ENCODE measurements around the gene TECPR1.
A peak's percentile ranks its signal among the peaks of the same experiment; 100 is the strongest.

Gene TECPR1

GRCh38 chr7:98213888-98214810 is 37.9 kb downstream of the TECPR1 start:
- in situ Hi-C loops (cut with MboI; ENCODE audit: low sequenced_read_pairs, unreplicated experiment): no loop called here
- no peak for TF ChIP-seq CTCF (IDR thresholded peaks at IDR 0.05; ENCODE audit: borderline replicate concordance, control extremely low read depth, extremely low read depth, insufficient read depth, missing control alignments)
- no peak for DNase-seq (ENCODE audit: low spot score)

DNA sequence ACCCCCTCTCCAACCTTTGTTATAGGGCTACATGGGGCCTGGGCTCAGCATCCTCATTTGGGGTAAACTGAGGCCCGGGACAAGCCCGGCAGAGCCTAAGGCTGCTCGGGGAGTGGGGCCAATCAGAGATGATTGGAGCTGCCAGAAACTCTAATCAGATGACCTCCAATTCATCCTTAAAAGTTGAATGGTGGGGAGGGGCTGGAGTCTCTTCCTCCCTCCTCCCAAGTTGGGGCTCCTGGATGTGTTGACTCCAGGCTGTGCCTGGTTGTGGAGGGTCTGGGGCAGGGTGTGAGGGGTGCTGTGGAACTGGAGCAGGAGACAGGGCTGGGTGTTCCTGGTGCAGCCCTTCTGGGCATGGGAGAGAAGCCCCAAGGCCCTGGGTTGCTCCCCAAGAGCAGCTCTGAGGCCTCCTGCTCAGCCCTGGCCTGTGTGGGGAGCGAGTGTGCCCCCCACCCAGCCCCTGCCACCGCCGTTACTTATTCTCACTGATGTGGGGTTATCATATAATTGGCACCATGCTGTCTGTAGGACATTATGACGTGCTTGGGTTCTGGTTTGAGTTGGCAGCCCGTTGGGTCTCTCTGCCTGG is 38.6 kb downstream of the TECPR1 start:
- in situ Hi-C loops (cut with MboI; ENCODE audit: low sequenced_read_pairs, unreplicated experiment): no loop called here
- TF ChIP-seq CTCF (IDR thresholded peaks at IDR 0.05; ENCODE audit: borderline replicate concordance, control extremely low read depth, extremely low read depth, insufficient read depth, missing control alignments): no peak
- no peak for DNase-seq (ENCODE audit: low spot score)

GRCh38 chr7:98212532-98213041 is 39.4 kb downstream of the TECPR1 start:
- no peak for DNase-seq (ENCODE audit: low spot score)
- in situ Hi-C loops (cut with MboI; ENCODE audit: low sequenced_read_pairs, unreplicated experiment): no loop called here
- no peak for TF ChIP-seq CTCF (IDR thresholded peaks at IDR 0.05; ENCODE audit: borderline replicate concordance, control extremely low read depth, extremely low read depth, insufficient read depth, missing control alignments)

- in situ Hi-C loops (cut with MboI; ENCODE audit: low sequenced_read_pairs, unreplicated experiment): no loop called here
- DNase-seq (ENCODE audit: low spot score): peak; percentile 31
- no peak for TF ChIP-seq CTCF (IDR thresholded peaks at IDR 0.05; ENCODE audit: borderline replicate concordance, control extremely low read depth, extremely low read depth, insufficient read depth, missing control alignments)
Observed at GRCh38 chr7:98211676-98212531, 40.1 kb downstream of the TECPR1 start.

GRCh38 chr7:98211221-98211675 is 40.8 kb downstream of the TECPR1 start, which contains the start of gene BHLHA15:
Gene BHLHA15, plus strand, starts transcription at chr7:98211439. Its CDS starts 871 bp downstream, at chr7:98212310.
- no peak for TF ChIP-seq CTCF (IDR thresholded peaks at IDR 0.05; ENCODE audit: borderline replicate concordance, control extremely low read depth, extremely low read depth, insufficient read depth, missing control alignments)
- in situ Hi-C loops (cut with MboI; ENCODE audit: low sequenced_read_pairs, unreplicated experiment): no loop called here
- peak; percentile 77 for DNase-seq (ENCODE audit: low spot score)

Data from GM13976 (cell line).